Muscle layer of colon (tissue), 2 donors: ENCODE measurements around the gene OR13A1.
"Not testable (repeated sequence)": the region's sequence is repeated elsewhere in the genome, so short reads cannot be mapped to it uniquely, and the experiment has no call there.

ENCODE experiments used
- H3K27ac ChIP-seq: one replicate; pipeline ENCODE4 v1.7.0; 2013; ENCODE audit warnings: low read depth, mild to moderate bottlenecking, low read length, moderate library complexity
- H3K27me3 ChIP-seq, 2 donors: one replicate each; pipeline ENCODE4 v1.7.0; 2013; ENCODE audit warnings: low read length in 2 of 2, mild to moderate bottlenecking in 2 of 2; ENCODE audit not compliant: insufficient read depth in 2 of 2, control insufficient read depth in 1 of 2
- H3K36me3 ChIP-seq: one replicate; pipeline ENCODE4 v1.7.0; 2013; ENCODE audit warnings: mild to moderate bottlenecking, low read length; ENCODE audit not compliant: insufficient read depth
- H3K4me1 ChIP-seq: one replicate; pipeline ENCODE4 v1.7.0; 2013; ENCODE audit warnings: mild to moderate bottlenecking, low read length; ENCODE audit not compliant: insufficient read depth
- H3K4me3 ChIP-seq, 2 donors: one replicate each; pipeline ENCODE4 v1.7.0; 2013; ENCODE audit warnings: low read length in 2 of 2, low read depth in 1 of 2, mild to moderate bottlenecking in 1 of 2, moderate library complexity in 1 of 2
- H3K9ac ChIP-seq: one replicate; pipeline ENCODE4 v1.7.0; 2013; ENCODE audit warnings: low read length
- H3K9me3 ChIP-seq: one replicate; pipeline ENCODE4 v1.7.0; 2013; ENCODE audit warnings: mild to moderate bottlenecking, low read length
- donor health status: abdominal sarcoma.
- donor health status: Adenocarcinoma of cecum.

The OR13A1 gene

GRCh38 chr10:45279682-45280081 lies 35.7 kb downstream of the OR13A1 start:
- H3K27ac ChIP-seq, result no peak overlapping the region
- no peaks in the 10 kb centered on the region for H3K9me3 ChIP-seq
- no peak overlapping the region for H3K4me3 ChIP-seq
- no peaks in the 10 kb centered on the region for H3K4me1 ChIP-seq
- no peaks in the 10 kb centered on the region for H3K27me3 ChIP-seq
- H3K36me3 ChIP-seq, result no peaks in the 10 kb centered on the region
- H3K9ac ChIP-seq, result no peak overlapping the region

- no peaks in the 10 kb centered on the region for H3K9me3 ChIP-seq
- H3K27ac ChIP-seq, result no peak overlapping the region
- H3K4me3 ChIP-seq, result no peak overlapping the region
- H3K4me1 ChIP-seq, result no peaks in the 10 kb centered on the region
- H3K36me3 ChIP-seq, result no peaks in the 10 kb centered on the region
- H3K27me3 ChIP-seq, result no peaks in the 10 kb centered on the region
- H3K9ac ChIP-seq, result no peak overlapping the region
Observed at GRCh38 chr10:45278860-45279498, 36.4 kb downstream of the OR13A1 start.

GRCh38 chr10:45276146-45276545 lies 39.3 kb downstream of the OR13A1 start:
- H3K9me3 ChIP-seq, H3K4me3 ChIP-seq, H3K27ac ChIP-seq, H3K4me1 ChIP-seq, H3K36me3 ChIP-seq, H3K9ac ChIP-seq, H3K27me3 ChIP-seq: not testable (repeated sequence)

- H3K27ac ChIP-seq, result no peak overlapping the region
- no peaks in the 10 kb centered on the region for H3K9me3 ChIP-seq
- no peaks in the 10 kb centered on the region for H3K27me3 ChIP-seq
- no peak overlapping the region for H3K4me3 ChIP-seq
- no peak overlapping the region for H3K9ac ChIP-seq
- no peaks in the 10 kb centered on the region for H3K4me1 ChIP-seq
- no peaks in the 10 kb centered on the region for H3K36me3 ChIP-seq
Observed at GRCh38 chr10:45274364-45274763, 41.0 kb downstream of the OR13A1 start.

GRCh38 chr10:45267777-45268176 lies 47.6 kb downstream of the OR13A1 start:
- not testable (repeated sequence) for H3K27me3 ChIP-seq, H3K9ac ChIP-seq, H3K9me3 ChIP-seq, H3K36me3 ChIP-seq, H3K4me1 ChIP-seq, H3K27ac ChIP-seq, H3K4me3 ChIP-seq

GRCh38 chr10:45265996-45266395 lies 49.4 kb downstream of the OR13A1 start:
- H3K36me3 ChIP-seq, result no peaks in the 10 kb centered on the region
- H3K27ac ChIP-seq, result no peak overlapping the region
- no peaks in the 10 kb centered on the region for H3K27me3 ChIP-seq
- H3K9me3 ChIP-seq, result no peaks in the 10 kb centered on the region
- no peak overlapping the region for H3K9ac ChIP-seq
- H3K4me3 ChIP-seq, result no peak overlapping the region
- H3K4me1 ChIP-seq, result no peaks in the 10 kb centered on the region

GRCh38 chr10:45261946-45262345 lies 53.5 kb downstream of the OR13A1 start:
- H3K27ac ChIP-seq, result no peak overlapping the region
- H3K27me3 ChIP-seq, result no peaks in the 10 kb centered on the region
- H3K9ac ChIP-seq, result no peak overlapping the region
- no peaks in the 10 kb centered on the region for H3K4me1 ChIP-seq
- no peak overlapping the region for H3K4me3 ChIP-seq
- H3K9me3 ChIP-seq, result no peaks in the 10 kb centered on the region
- H3K36me3 ChIP-seq, result no peaks in the 10 kb centered on the region

- no peaks in the 10 kb centered on the region for H3K4me1 ChIP-seq
Observed at GRCh38 chr10:45261243-45261775, 54.1 kb downstream of the OR13A1 start.

GRCh38 chr10:45260635-45261034 lies 54.8 kb downstream of the OR13A1 start:
- H3K27me3 ChIP-seq, H3K9ac ChIP-seq, H3K4me1 ChIP-seq, H3K9me3 ChIP-seq, H3K4me3 ChIP-seq, H3K36me3 ChIP-seq, H3K27ac ChIP-seq: not testable (repeated sequence)

More at GRCh38 chr10:45261243-45261775, 54.1 kb downstream of the OR13A1 start:
- H3K9me3 ChIP-seq, result no peaks in the 10 kb centered on the region
- H3K4me3 ChIP-seq, result no peak overlapping the region
- no peak overlapping the region for H3K9ac ChIP-seq
- no peaks in the 10 kb centered on the region for H3K36me3 ChIP-seq
- H3K27me3 ChIP-seq, result no peaks in the 10 kb centered on the region
- H3K27ac ChIP-seq, result no peak overlapping the region

- H3K27ac ChIP-seq, H3K9me3 ChIP-seq, H3K4me3 ChIP-seq, H3K9ac ChIP-seq, H3K4me1 ChIP-seq, H3K27me3 ChIP-seq, H3K36me3 ChIP-seq: not testable (repeated sequence)
Observed at GRCh38 chr10:45259786-45260495, 55.5 kb downstream of the OR13A1 start.

- Histone ChIP-seq H3K4me3 (no peak overlapping the region), H3K9ac (no peak overlapping the region), H3K27ac (no peak overlapping the region), H3K36me3 (no peaks in the 10 kb centered on the region), H3K9me3 (no peaks in the 10 kb centered on the region), H3K27me3 (no peaks in the 10 kb centered on the region), H3K4me1 (no peaks in the 10 kb centered on the region)
Observed at GRCh38 chr10:45257600-45257999, 57.8 kb downstream of the OR13A1 start.

GRCh38 chr10:45256246-45256645 lies 59.2 kb downstream of the OR13A1 start:
- Histone ChIP-seq H3K4me1 (no peaks in the 10 kb centered on the region), H3K27ac (no peak overlapping the region), H3K4me3 (no peak overlapping the region), H3K9ac (no peak overlapping the region), H3K27me3 (no peaks in the 10 kb centered on the region), H3K9me3 (no peaks in the 10 kb centered on the region), H3K36me3 (no peaks in the 10 kb centered on the region)
